Spinal cord (tissue), 10 donors: ENCODE data around the gene ELMOD3. TPM values are rescaled to one million over a fixed set of nuclear protein-coding genes. Genes with fewer than 3 reads are reported as not detected.
"Not testable (repeated sequence)": the region's sequence is repeated elsewhere in the genome, so short reads cannot be mapped to it uniquely, and the experiment has no call there.

Experiments used
- DNase-seq, 6 donors: peaks; one replicate each; pipeline versions ENCODE4 v3.0.0 to v3.0.0-alpha.2; 2013 to 2015; ENCODE audit warnings: low spot score in 6 of 6, low read depth in 4 of 6
- H3K27ac ChIP-seq: one replicate; pipeline ENCODE4 v1.5.1; 2013; ENCODE audit warnings: low read depth, low read length, control low read depth
- H3K27me3 ChIP-seq: one replicate; pipeline ENCODE4 v1.6.1; 2013; ENCODE audit warnings: low read length; ENCODE audit not compliant: control insufficient read depth, insufficient read depth
- H3K36me3 ChIP-seq: one replicate; pipeline ENCODE4 v1.6.1; 2013; ENCODE audit warnings: low read length; ENCODE audit not compliant: control insufficient read depth, insufficient read depth
- H3K4me1 ChIP-seq: one replicate; pipeline ENCODE4 v1.6.1; 2013; ENCODE audit warnings: low read length; ENCODE audit not compliant: control insufficient read depth, insufficient read depth
- H3K4me3 ChIP-seq: one replicate; pipeline ENCODE4 v1.5.1; 2013; ENCODE audit warnings: low read depth, low read length, control low read depth
- H3K9me3 ChIP-seq: one replicate; pipeline ENCODE4 v1.6.1; 2013; ENCODE audit warnings: low read length; ENCODE audit not compliant: control insufficient read depth, insufficient read depth
- WGBS: methylation state at CpG from one replicate; pipeline ENCODE4 v1.1.5; 2013; ENCODE audit warnings: missing lambda C conversion rate; ENCODE audit not compliant: insufficient coverage; 5-methylcytosine and 5-hydroxymethylcytosine counted together
- polyA plus RNA-seq, 2 donors: library from polyadenylated mRNA; unstranded; fragments of 120-200 nt; gene quantifications; one replicate each; pipeline ENCODE4 v1.2.1, GENCODE V29; 2013; ENCODE audit not compliant: insufficient read length in 2 of 2
- total RNA-seq, 2 donors: library from RNA; depleted of rRNA in 1 of 2; stranded (reverse); fragments of 120-200 nt in 1 of 2; fragments of >200 nt in 1 of 2; gene quantifications; one replicate each; pipeline versions ENCODE4 v1.2.3 to v1.2.4, GENCODE V29; 2013 to 2014
- donor health status: healthy.

The ELMOD3 gene
- total and polyA plus RNA-seq, 4 donors = 17.4 to 35.7 (median 24.5) TPM

- Histone ChIP-seq H3K9me3 (no peaks in the 10 kb centered on the region), H3K27me3 (no peaks in the 10 kb centered on the region), H3K36me3 (peaks cover 29% of the 10 kb centered on the region), H3K4me1 (no peaks in the 10 kb centered on the region), H3K4me3 (no peak overlapping the region), H3K27ac (no peak overlapping the region)
- DNase-seq = no peak
- WGBS = 84% methylated on average over 3 of the region's 5 CpGs
These were observed 12.6 kb downstream of the ELMOD3 start for GRCh38 chr2:85367180-85367579.

GRCh38 chr2:85368921-85369320 is 14.4 kb downstream of the ELMOD3 start:
- H3K27me3 ChIP-seq = no peaks in the 10 kb centered on the region
- peaks cover 30% of the 10 kb centered on the region for H3K36me3 ChIP-seq
- H3K27ac ChIP-seq = no peak overlapping the region
- no peaks in the 10 kb centered on the region for H3K4me1 ChIP-seq
- no peak overlapping the region for H3K4me3 ChIP-seq
- no peaks in the 10 kb centered on the region for H3K9me3 ChIP-seq
- no peak for DNase-seq

DNA sequence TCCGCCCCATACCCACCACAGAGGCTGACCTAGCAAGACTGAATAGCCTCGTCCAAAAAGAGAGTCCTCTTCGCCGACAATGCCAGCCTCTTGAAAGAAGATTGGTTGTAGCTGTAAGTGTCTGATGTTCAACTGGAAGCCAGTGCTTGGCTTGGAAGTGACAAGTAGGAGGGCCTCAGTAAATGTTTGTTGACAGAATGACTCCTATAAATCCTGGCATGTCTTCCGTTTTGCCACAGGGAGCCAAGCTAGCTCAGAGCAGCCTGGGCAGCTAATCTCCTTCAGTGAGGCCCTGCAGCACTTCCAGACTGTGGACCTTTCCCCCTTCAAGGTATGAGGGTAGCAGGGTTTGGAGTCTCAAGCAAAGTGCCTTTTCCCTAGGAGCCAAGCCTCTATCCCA is 14.9 kb downstream of the ELMOD3 start:
- no peaks in the 10 kb centered on the region for H3K4me1 ChIP-seq
- 58% methylated on average over 2 of the region's 5 CpGs for WGBS
- no peak overlapping the region for H3K4me3 ChIP-seq
- H3K9me3 ChIP-seq = no peaks in the 10 kb centered on the region
- H3K36me3 ChIP-seq = peaks cover 27% of the 10 kb centered on the region
- no peak overlapping the region for H3K27ac ChIP-seq
- no peaks in the 10 kb centered on the region for H3K27me3 ChIP-seq
- no peak for DNase-seq

DNA sequence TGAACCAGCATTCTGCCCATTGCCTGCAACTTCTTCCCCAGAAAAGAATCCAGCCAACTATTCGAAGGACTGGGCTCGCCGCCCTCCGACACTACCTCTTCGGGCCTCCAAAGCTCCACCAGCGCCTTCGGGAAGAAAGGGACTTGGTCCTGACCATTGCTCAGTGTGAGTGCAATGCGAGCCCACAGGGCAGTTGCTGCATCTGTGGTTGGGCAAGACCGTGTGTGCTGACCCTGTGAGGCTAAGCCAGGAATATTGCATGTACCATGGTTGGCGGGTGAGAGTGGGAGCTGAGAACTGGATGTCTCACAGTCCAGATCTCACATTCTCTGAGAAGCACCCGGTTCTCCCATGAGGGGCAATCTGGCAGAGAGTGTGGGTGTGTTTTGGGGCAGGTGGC is 16.5 kb downstream of the ELMOD3 start:
- H3K4me1 ChIP-seq = no peaks in the 10 kb centered on the region
- H3K27ac ChIP-seq = no peak overlapping the region
- peaks cover 25% of the 10 kb centered on the region for H3K36me3 ChIP-seq
- no peak for DNase-seq
- 97% methylated on average over 11 of the region's 11 CpGs for WGBS
- no peak overlapping the region for H3K4me3 ChIP-seq
- no peaks in the 10 kb centered on the region for H3K27me3 ChIP-seq
- H3K9me3 ChIP-seq = no peaks in the 10 kb centered on the region

- H3K4me1 ChIP-seq = no peaks in the 10 kb centered on the region
- 93% methylated on average over 4 of the region's 5 CpGs for whole genome bisulfite sequencing
- no peak overlapping the region for H3K27ac ChIP-seq
- DNase-seq = no peak
- H3K4me3 ChIP-seq = no peak overlapping the region
- peaks cover 31% of the 10 kb centered on the region for H3K36me3 ChIP-seq
- H3K27me3 ChIP-seq = no peaks in the 10 kb centered on the region
- no peaks in the 10 kb centered on the region for H3K9me3 ChIP-seq
These were observed 21.9 kb downstream of the ELMOD3 start for GRCh38 chr2:85376291-85377065.

GRCh38 chr2:85377083-85377482 is 22.5 kb downstream of the ELMOD3 start:
- DNase-seq = no peak
- peaks cover 32% of the 10 kb centered on the region for H3K36me3 ChIP-seq
- whole genome bisulfite sequencing = 92% methylated on average over 11 of the region's 11 CpGs
- H3K27ac ChIP-seq = no peak overlapping the region
- no peaks in the 10 kb centered on the region for H3K4me1 ChIP-seq
- H3K27me3 ChIP-seq = no peaks in the 10 kb centered on the region
- no peaks in the 10 kb centered on the region for H3K9me3 ChIP-seq
- H3K4me3 ChIP-seq = no peak overlapping the region

DNA sequence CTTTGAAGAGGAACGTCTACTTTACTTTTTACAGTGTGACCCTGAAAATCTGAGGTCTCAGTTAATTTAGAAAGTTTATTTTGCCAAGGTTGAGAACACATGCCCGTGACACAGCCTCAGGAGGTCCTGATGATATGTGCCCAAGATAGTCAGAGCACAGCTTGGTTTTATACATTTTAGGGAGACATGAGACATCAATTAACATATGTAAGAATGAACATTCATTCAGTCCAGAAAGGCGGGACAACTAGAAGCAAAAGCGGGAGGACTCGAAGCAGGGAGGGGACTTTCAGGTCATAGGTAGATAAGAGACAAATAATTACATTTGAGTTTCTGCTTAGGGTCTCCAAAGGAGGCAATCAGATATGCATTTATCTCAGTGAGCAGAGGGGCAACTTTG is 23.7 kb downstream of the ELMOD3 start:
- H3K36me3 ChIP-seq = peaks cover 34% of the 10 kb centered on the region
- DNase-seq = no peak
- no peaks in the 10 kb centered on the region for H3K9me3 ChIP-seq
- no peaks in the 10 kb centered on the region for H3K4me1 ChIP-seq
- no peak overlapping the region for H3K4me3 ChIP-seq
- H3K27ac ChIP-seq = no peak overlapping the region
- H3K27me3 ChIP-seq = no peaks in the 10 kb centered on the region
- WGBS = no CpG with 5 or more reads among the region's 5 CpGs

GRCh38 chr2:85380048-85380447 is 25.5 kb downstream of the ELMOD3 start:
- Histone ChIP-seq H3K36me3 (peaks cover 36% of the 10 kb centered on the region), H3K27me3 (no peaks in the 10 kb centered on the region), H3K27ac (no peak overlapping the region), H3K4me1 (no peaks in the 10 kb centered on the region), H3K9me3 (no peaks in the 10 kb centered on the region), H3K4me3 (no peak overlapping the region)
- no peak for DNase-seq
- 89% methylated on average over 1 of the region's 1 CpG for WGBS

DNA sequence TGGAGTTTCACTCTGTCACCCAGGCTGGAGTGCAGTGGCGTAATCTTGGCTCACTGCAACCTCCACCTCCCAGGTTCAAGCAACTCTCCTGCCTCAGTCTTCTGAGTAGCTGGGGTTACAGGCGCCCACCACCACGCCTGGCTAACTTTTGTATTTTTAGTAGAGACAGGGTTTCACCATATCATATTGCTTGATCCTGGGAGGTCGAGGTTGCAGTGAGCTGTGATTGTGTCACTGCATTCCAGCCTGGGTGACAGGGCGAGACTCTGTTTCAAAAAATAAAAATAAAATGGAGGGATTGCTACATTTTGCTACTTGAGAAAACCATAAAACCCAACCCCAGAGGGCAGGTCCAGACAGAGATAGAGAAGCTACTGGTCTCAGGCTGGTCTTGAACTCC is 28.6 kb downstream of the ELMOD3 start:
- H3K27ac ChIP-seq, H3K27me3 ChIP-seq, DNase-seq, H3K9me3 ChIP-seq, H3K4me3 ChIP-seq, H3K4me1 ChIP-seq: not testable (repeated sequence)
- WGBS = no CpG with 5 or more reads among the region's 5 CpGs
- peaks cover 32% of the 10 kb centered on the region for H3K36me3 ChIP-seq

DNA sequence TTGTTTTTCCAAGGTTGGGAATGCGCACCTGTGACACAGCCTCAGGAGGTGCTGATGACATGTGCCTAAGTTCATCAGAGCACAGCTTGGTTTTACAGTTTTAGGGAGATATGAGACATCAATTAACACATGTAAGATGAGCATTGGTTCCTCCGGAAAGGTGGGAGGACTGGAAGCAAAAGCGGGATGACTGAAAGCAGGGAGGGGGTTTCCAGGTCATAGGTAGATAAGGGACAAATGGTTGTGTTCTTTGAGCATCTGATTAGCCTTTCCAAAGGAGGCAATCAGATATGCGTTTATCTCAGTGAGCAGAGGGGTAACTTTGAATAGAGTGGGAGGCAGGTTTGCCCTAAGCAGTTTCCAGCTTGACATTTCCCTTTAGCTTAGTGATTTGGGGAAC is 29.3 kb downstream of the ELMOD3 start:
- 90% methylated on average over 4 of the region's 4 CpGs for WGBS
- peaks cover 32% of the 10 kb centered on the region for H3K36me3 ChIP-seq
- no peak overlapping the region for H3K27ac ChIP-seq
- no peaks in the 10 kb centered on the region for H3K4me1 ChIP-seq
- H3K27me3 ChIP-seq = no peaks in the 10 kb centered on the region
- no peak overlapping the region for H3K4me3 ChIP-seq
- H3K9me3 ChIP-seq = no peaks in the 10 kb centered on the region
- no peak for DNase-seq
